HEK293 (cell line): ENCODE results near the gene CRTAC1.

ENCODE experiments used
- BCL6B ChIP-seq: fragments of 450-650 bp; formaldehyde crosslinking; IDR thresholded peaks from 2 replicates; pipeline ENCODE4 v1.5.1; 2017; ENCODE audit warnings: missing biosample characterization, missing genetic modification characterization
- REST ChIP-seq: fragments of 450-650 bp; formaldehyde crosslinking; IDR thresholded peaks from 2 replicates; pipeline ENCODE4 v1.5.1; 2016; ENCODE audit warnings: missing biosample characterization, missing genetic modification characterization
- SETDB1 ChIP-seq: IDR thresholded peaks from one replicate; pipeline ENCODE4 v1.6.1; 2017; ENCODE audit warnings: mild to moderate bottlenecking, low read length, moderate library complexity, mixed read lengths; ENCODE audit not compliant: insufficient read length
- TCF7L2 ChIP-seq: IDR thresholded peaks from 2 replicates; pipeline ENCODE4 v1.6.1; 2011; ENCODE audit warnings: low read depth, mild to moderate bottlenecking, inconsistent platforms, low read length, moderate library complexity, borderline replicate concordance
- YY1 ChIP-seq: fragments of 450-650 bp; formaldehyde crosslinking; IDR thresholded peaks from 2 replicates; pipeline ENCODE4 v1.5.1; 2018; ENCODE audit warnings: missing biosample characterization, missing genetic modification characterization
- ZFP69B ChIP-seq: fragments of 450-650 bp; formaldehyde crosslinking; IDR thresholded peaks from 2 replicates; pipeline ENCODE4 v1.5.1; 2016; ENCODE audit warnings: missing biosample characterization, missing genetic modification characterization
- ZNF114 ChIP-seq: fragments of 450-650 bp; formaldehyde crosslinking; IDR thresholded peaks from 2 replicates; pipeline ENCODE4 v1.5.0; 2017; ENCODE audit warnings: missing biosample characterization, missing genetic modification characterization
- ZNF157 ChIP-seq: fragments of 450-650 bp; formaldehyde crosslinking; IDR thresholded peaks from 2 replicates; pipeline ENCODE4 v1.5.1; 2016; ENCODE audit warnings: missing biosample characterization, missing genetic modification characterization
- ZNF175 ChIP-seq: fragments of 450-650 bp; formaldehyde crosslinking; IDR thresholded peaks from 2 replicates; pipeline ENCODE4 v1.5.1; 2016; ENCODE audit warnings: missing biosample characterization, missing genetic modification characterization
- ZNF629 ChIP-seq: fragments of 450-650 bp; formaldehyde crosslinking; IDR thresholded peaks from 2 replicates; pipeline ENCODE4 v1.5.1; 2017; ENCODE audit warnings: missing biosample characterization, missing genetic modification characterization
- TF ChIP-seq, protein P1 (sequence below): fragments of 450-650 bp; formaldehyde crosslinking; IDR thresholded peaks from 2 replicates; pipeline ENCODE4 v1.5.1; 2016; ENCODE audit warnings: missing biosample characterization, missing genetic modification characterization
- TF ChIP-seq, protein P2 (sequence below): IDR thresholded peaks from 2 replicates; pipeline ENCODE4 v1.6.1; 2011; ENCODE audit warnings: mild to moderate bottlenecking, low read depth, low read length, borderline replicate concordance
- TF ChIP-seq, protein P3 (sequence below): fragments of 450-650 bp; formaldehyde crosslinking; IDR thresholded peaks from 2 replicates; pipeline ENCODE4 v1.5.1; 2017; ENCODE audit warnings: missing biosample characterization, missing genetic modification characterization
- TF ChIP-seq, protein P4 (sequence below): fragments of 450-650 bp; formaldehyde crosslinking; IDR thresholded peaks from 2 replicates; pipeline ENCODE4 v1.5.1; 2016; ENCODE audit warnings: missing biosample characterization, missing genetic modification characterization

- TF ChIP-seq SETDB1 (no peak), REST (peak; percentile 97), ZNF175 (tag by site-specific recombination) (no peak), BCL6B (tag by site-specific recombination) (no peak), YY1 (tag by site-specific recombination) (no peak), ZNF629 (tag by site-specific recombination) (no peak), TCF7L2 (no peak), ZNF114 (no peak), ZFP69B (tag by site-specific recombination) (no peak), ZNF157 (tag by site-specific recombination) (no peak)
- TF ChIP-seq, protein P1, sequence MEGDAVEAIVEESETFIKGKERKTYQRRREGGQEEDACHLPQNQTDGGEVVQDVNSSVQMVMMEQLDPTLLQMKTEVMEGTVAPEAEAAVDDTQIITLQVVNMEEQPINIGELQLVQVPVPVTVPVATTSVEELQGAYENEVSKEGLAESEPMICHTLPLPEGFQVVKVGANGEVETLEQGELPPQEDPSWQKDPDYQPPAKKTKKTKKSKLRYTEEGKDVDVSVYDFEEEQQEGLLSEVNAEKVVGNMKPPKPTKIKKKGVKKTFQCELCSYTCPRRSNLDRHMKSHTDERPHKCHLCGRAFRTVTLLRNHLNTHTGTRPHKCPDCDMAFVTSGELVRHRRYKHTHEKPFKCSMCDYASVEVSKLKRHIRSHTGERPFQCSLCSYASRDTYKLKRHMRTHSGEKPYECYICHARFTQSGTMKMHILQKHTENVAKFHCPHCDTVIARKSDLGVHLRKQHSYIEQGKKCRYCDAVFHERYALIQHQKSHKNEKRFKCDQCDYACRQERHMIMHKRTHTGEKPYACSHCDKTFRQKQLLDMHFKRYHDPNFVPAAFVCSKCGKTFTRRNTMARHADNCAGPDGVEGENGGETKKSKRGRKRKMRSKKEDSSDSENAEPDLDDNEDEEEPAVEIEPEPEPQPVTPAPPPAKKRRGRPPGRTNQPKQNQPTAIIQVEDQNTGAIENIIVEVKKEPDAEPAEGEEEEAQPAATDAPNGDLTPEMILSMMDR (tag by site-specific recombination): no peak
- TF ChIP-seq, protein P2, sequence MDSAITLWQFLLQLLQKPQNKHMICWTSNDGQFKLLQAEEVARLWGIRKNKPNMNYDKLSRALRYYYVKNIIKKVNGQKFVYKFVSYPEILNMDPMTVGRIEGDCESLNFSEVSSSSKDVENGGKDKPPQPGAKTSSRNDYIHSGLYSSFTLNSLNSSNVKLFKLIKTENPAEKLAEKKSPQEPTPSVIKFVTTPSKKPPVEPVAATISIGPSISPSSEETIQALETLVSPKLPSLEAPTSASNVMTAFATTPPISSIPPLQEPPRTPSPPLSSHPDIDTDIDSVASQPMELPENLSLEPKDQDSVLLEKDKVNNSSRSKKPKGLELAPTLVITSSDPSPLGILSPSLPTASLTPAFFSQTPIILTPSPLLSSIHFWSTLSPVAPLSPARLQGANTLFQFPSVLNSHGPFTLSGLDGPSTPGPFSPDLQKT: no peak
- TF ChIP-seq, protein P3, sequence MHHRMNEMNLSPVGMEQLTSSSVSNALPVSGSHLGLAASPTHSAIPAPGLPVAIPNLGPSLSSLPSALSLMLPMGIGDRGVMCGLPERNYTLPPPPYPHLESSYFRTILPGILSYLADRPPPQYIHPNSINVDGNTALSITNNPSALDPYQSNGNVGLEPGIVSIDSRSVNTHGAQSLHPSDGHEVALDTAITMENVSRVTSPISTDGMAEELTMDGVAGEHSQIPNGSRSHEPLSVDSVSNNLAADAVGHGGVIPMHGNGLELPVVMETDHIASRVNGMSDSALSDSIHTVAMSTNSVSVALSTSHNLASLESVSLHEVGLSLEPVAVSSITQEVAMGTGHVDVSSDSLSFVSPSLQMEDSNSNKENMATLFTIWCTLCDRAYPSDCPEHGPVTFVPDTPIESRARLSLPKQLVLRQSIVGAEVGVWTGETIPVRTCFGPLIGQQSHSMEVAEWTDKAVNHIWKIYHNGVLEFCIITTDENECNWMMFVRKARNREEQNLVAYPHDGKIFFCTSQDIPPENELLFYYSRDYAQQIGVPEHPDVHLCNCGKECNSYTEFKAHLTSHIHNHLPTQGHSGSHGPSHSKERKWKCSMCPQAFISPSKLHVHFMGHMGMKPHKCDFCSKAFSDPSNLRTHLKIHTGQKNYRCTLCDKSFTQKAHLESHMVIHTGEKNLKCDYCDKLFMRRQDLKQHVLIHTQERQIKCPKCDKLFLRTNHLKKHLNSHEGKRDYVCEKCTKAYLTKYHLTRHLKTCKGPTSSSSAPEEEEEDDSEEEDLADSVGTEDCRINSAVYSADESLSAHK (tag by site-specific recombination): no peak
- TF ChIP-seq, protein P4, sequence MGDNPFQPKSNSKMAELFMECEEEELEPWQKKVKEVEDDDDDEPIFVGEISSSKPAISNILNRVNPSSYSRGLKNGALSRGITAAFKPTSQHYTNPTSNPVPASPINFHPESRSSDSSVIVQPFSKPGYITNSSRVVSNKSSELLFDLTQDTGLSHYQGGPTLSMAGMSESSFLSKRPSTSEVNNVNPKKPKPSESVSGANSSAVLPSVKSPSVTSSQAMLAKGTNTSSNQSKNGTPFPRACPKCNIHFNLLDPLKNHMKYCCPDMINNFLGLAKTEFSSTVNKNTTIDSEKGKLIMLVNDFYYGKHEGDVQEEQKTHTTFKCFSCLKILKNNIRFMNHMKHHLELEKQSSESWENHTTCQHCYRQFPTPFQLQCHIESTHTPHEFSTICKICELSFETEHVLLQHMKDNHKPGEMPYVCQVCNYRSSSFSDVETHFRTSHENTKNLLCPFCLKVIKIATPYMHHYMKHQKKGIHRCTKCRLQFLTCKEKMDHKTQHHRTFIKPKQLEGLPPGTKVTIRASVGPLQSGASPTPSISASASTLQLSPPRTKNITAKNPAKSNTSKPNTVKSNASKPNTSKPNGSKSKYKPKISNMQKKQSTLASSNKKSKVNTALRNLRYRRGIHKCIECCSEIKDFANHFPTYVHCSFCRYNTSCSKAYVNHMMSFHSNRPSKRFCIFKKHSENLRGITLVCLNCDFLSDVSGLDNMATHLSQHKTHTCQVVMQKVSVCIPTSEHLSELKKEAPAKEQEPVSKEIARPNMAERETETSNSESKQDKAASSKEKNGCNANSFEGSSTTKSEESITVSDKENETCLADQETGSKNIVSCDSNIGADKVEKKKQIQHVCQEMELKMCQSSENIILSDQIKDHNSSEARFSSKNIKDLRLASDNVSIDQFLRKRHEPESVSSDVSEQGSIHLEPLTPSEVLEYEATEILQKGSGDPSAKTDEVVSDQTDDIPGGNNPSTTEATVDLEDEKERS (tag by site-specific recombination): no peak
Observed at GRCh38 chr10:98055841-98056516, 25.6 kb upstream of the CRTAC1 start.
